Neural cell (in vitro differentiated cells): Measurements from ENCODE around the gene TRPM2. TPM values are rescaled to one million over a fixed set of nuclear protein-coding genes. Genes with fewer than 3 reads are reported as not detected.

Experiments used
- H2AFZ ChIP-seq: fragments of 200-600, 300-800 bp; sonication (generic), shearing (Covaris generic); 2 replicates; pipeline ENCODE4 v1.6.0; 2014; ENCODE audit warnings: low read depth, mild to moderate bottlenecking, antibody characterized with exemption, low read length, moderate library complexity
- H3F3A ChIP-seq: fragments of 200-600 bp; shearing (Covaris generic); 2 replicates; pipeline ENCODE4 v1.6.1; 2016; ENCODE audit warnings: mild to moderate bottlenecking, moderate library complexity, mixed read lengths, antibody characterized with exemption, low read length; ENCODE audit not compliant: insufficient read depth, poor library complexity, severe bottlenecking
- H3K27ac ChIP-seq: fragments of 200-600, 300-800 bp; sonication (generic), shearing (Covaris generic); 2 replicates; pipeline ENCODE4 v1.5.1; 2014; ENCODE audit warnings: mild to moderate bottlenecking, low read length, moderate library complexity
- H3K27me3 ChIP-seq: fragments of 300-800, 200-600 bp; sonication (generic), shearing (Covaris generic); 2 replicates; pipeline ENCODE4 v1.6.0; 2014; ENCODE audit warnings: mild to moderate bottlenecking, low read depth, low read length, moderate library complexity; ENCODE audit not compliant: insufficient read depth
- H3K36me3 ChIP-seq: fragments of 300-800, 200-600 bp; sonication (generic), shearing (Covaris generic); 2 replicates; pipeline ENCODE4 v1.5.1; 2014; ENCODE audit warnings: mild to moderate bottlenecking, antibody characterized with exemption, low read length, moderate library complexity; ENCODE audit not compliant: insufficient read depth
- H3K4me2 ChIP-seq: fragments of 300-800, 200-600 bp; sonication (generic), shearing (Covaris generic); 2 replicates; pipeline ENCODE4 v1.6.0; 2014; ENCODE audit warnings: mild to moderate bottlenecking, low read length
- H3K4me3 ChIP-seq: fragments of 300-800, 200-600 bp; sonication (generic), shearing (Covaris generic); 2 replicates; pipeline ENCODE4 v1.5.1; 2014; ENCODE audit warnings: mild to moderate bottlenecking, low read length, moderate library complexity
- H3K79me2 ChIP-seq: fragments of 200-600 bp; shearing (Covaris generic); replicated peaks from 2 replicates; pipeline ENCODE4 v1.6.0; 2014; ENCODE audit warnings: mild to moderate bottlenecking, low read length, moderate library complexity; ENCODE audit not compliant: insufficient read depth
- H3K9ac ChIP-seq: fragments of 300-800, 200-600 bp; sonication (generic), shearing (Covaris generic); 2 replicates; pipeline ENCODE4 v1.6.1; 2016; ENCODE audit warnings: mild to moderate bottlenecking, low read length, mixed read lengths
- H3K9me2 ChIP-seq: fragments of 200-600 bp; shearing (Covaris generic); 2 replicates; pipeline ENCODE4 v1.6.1; 2016; ENCODE audit warnings: mild to moderate bottlenecking, low read length, mixed read lengths; ENCODE audit not compliant: insufficient read depth
- H3K9me3 ChIP-seq: fragments of 200-600, 300-800 bp; sonication (generic), shearing (Covaris generic); 2 replicates; pipeline ENCODE4 v1.6.1; 2016; ENCODE audit warnings: mild to moderate bottlenecking, mixed run types, low read length, moderate library complexity, mixed read lengths
- H4K20me1 ChIP-seq: fragments of 200-600 bp; shearing (Covaris generic); 2 replicates; pipeline ENCODE4 v1.6.1; 2016; ENCODE audit warnings: mild to moderate bottlenecking, mixed run types; ENCODE audit not compliant: insufficient read depth
- EP300 ChIP-seq: fragments of 450-650 bp; conservative IDR thresholded peaks from 2 replicates; pipeline ENCODE4 v1.6.1; 2014; ENCODE audit warnings: antibody characterized with exemption, mild to moderate bottlenecking, moderate library complexity; ENCODE audit not compliant: poor library complexity, severe bottlenecking
- EZH2 ChIP-seq: fragments of 200-600, 300-800 bp; shearing (Covaris generic), sonication (generic); IDR thresholded peaks from 2 replicates; pipeline ENCODE4 v1.6.1; 2014; ENCODE audit warnings: antibody characterized with exemption, low read length, borderline replicate concordance, mild to moderate bottlenecking; ENCODE audit not compliant: insufficient read depth, poor library complexity, severe bottlenecking
- MXI1 ChIP-seq: fragments of 450-650 bp; conservative IDR thresholded peaks from 2 replicates; pipeline ENCODE4 v1.6.1; 2014; ENCODE audit warnings: antibody characterized with exemption, mild to moderate bottlenecking; ENCODE audit not compliant: poor library complexity, severe bottlenecking
- POLR2AphosphoS5 ChIP-seq: IDR thresholded peaks from 2 replicates; pipeline ENCODE4 v1.6.1; 2012
- RAD21 ChIP-seq: fragments of 450-650 bp; conservative IDR thresholded peaks from 2 replicates; pipeline ENCODE4 v1.6.1; 2014; ENCODE audit warnings: antibody characterized with exemption, mild to moderate bottlenecking, moderate library complexity
- SMC3 ChIP-seq: fragments of 450-650 bp; conservative IDR thresholded peaks from 2 replicates; pipeline ENCODE4 v1.6.1; 2014; ENCODE audit warnings: antibody characterized with exemption, mild to moderate bottlenecking, moderate library complexity; ENCODE audit not compliant: poor library complexity
- TAF1 ChIP-seq: IDR thresholded peaks from 2 replicates; pipeline ENCODE4 v1.6.1; 2012; ENCODE audit warnings: low read depth
- polyA plus RNA-seq: library from polyadenylated mRNA; depleted of rRNA; stranded (reverse); fragments of >200 nt; gene quantifications from 2 replicates; pipeline ENCODE4 v1.2.3, GENCODE V29; 2014
- TF ChIP-seq, protein P1 (sequence below): IDR thresholded peaks from 2 replicates; pipeline ENCODE4 v1.6.1; 2012; ENCODE audit warnings: borderline replicate concordance
- TF ChIP-seq, protein P2 (sequence below): fragments of 450-650 bp; IDR thresholded peaks from 2 replicates; pipeline ENCODE4 v1.5.1; 2014; ENCODE audit warnings: antibody characterized with exemption, mild to moderate bottlenecking, moderate library complexity; ENCODE audit not compliant: poor library complexity, severe bottlenecking

The TRPM2 gene
- polyA plus RNA-seq, 1 donor from 2014 or later, result 0.14 TPM

DNA sequence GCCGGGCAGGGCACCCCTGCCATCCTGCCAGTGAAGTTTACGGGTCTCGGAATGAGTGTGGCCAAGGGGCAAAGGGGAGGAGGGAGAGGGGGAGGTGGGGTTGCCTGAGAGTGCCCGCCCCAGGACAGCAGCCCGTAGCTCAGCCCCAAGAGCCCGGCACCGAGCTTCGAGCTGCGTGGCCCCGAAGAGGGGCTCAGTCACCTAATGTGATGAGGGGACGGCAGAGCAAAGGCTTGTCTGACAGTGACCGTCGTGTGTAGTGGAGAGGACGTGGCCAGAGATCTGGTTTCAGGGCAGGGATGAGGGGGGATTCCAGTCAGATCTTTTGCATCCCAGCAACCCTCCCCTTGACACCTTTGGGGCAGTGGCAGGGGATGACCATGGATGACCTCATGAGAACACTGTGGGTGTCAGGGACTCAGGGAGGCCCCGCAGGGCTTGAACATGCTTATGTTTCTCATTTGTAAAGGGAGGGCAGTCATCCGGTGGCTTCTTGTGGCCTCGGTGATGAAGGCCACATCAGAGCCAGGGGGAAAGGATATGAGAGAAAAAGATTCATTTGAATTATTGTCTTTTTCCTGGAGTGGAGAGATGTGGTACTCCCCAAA is 1.1 kb upstream of the TRPM2 start:
- H3F3A ChIP-seq, result no peaks in the 10 kb centered on the region

DNA sequence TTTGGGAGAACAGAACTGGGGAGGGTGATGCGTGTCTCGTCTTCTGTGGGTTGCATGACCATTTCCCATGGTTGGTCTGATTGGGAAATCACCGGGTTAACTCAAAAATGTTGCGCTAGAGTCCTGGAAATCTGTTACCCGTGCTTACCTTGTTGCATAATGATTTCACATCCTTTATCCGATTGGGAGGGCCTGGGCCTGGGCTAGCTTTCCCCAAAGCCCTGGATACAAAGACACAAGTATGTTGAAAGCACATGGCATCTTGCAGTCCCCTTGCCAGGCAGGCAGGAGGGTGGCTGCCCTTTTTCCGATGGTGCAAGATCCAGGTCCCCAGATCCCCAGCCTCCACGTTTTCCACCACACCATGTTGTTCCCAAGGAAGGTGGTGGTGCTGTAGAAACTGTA is 582 bp downstream of the TRPM2 start:
- H3K4me2 ChIP-seq, result no peak overlapping the region
- H3K27me3 ChIP-seq, result peaks cover 30% of the 10 kb centered on the region
- H3K9ac ChIP-seq, result no peak overlapping the region
- no peak overlapping the region for H3K4me3 ChIP-seq
- no peak overlapping the region for H3K27ac ChIP-seq
- H3K9me3 ChIP-seq, result no peaks in the 10 kb centered on the region
- TF ChIP-seq RAD21 (no peak), EP300 (no peak), EZH2 (no peak), TAF1 (no peak), POLR2AphosphoS5 (no peak), MXI1 (no peak), SMC3 (no peak)
- TF ChIP-seq, protein P1, sequence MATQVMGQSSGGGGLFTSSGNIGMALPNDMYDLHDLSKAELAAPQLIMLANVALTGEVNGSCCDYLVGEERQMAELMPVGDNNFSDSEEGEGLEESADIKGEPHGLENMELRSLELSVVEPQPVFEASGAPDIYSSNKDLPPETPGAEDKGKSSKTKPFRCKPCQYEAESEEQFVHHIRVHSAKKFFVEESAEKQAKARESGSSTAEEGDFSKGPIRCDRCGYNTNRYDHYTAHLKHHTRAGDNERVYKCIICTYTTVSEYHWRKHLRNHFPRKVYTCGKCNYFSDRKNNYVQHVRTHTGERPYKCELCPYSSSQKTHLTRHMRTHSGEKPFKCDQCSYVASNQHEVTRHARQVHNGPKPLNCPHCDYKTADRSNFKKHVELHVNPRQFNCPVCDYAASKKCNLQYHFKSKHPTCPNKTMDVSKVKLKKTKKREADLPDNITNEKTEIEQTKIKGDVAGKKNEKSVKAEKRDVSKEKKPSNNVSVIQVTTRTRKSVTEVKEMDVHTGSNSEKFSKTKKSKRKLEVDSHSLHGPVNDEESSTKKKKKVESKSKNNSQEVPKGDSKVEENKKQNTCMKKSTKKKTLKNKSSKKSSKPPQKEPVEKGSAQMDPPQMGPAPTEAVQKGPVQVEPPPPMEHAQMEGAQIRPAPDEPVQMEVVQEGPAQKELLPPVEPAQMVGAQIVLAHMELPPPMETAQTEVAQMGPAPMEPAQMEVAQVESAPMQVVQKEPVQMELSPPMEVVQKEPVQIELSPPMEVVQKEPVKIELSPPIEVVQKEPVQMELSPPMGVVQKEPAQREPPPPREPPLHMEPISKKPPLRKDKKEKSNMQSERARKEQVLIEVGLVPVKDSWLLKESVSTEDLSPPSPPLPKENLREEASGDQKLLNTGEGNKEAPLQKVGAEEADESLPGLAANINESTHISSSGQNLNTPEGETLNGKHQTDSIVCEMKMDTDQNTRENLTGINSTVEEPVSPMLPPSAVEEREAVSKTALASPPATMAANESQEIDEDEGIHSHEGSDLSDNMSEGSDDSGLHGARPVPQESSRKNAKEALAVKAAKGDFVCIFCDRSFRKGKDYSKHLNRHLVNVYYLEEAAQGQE, result no peak
- TF ChIP-seq, protein P2, sequence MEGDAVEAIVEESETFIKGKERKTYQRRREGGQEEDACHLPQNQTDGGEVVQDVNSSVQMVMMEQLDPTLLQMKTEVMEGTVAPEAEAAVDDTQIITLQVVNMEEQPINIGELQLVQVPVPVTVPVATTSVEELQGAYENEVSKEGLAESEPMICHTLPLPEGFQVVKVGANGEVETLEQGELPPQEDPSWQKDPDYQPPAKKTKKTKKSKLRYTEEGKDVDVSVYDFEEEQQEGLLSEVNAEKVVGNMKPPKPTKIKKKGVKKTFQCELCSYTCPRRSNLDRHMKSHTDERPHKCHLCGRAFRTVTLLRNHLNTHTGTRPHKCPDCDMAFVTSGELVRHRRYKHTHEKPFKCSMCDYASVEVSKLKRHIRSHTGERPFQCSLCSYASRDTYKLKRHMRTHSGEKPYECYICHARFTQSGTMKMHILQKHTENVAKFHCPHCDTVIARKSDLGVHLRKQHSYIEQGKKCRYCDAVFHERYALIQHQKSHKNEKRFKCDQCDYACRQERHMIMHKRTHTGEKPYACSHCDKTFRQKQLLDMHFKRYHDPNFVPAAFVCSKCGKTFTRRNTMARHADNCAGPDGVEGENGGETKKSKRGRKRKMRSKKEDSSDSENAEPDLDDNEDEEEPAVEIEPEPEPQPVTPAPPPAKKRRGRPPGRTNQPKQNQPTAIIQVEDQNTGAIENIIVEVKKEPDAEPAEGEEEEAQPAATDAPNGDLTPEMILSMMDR, result no peak
- H2AFZ ChIP-seq, result no peak overlapping the region
- no peaks in the 10 kb centered on the region for H3K36me3 ChIP-seq
- no peaks in the 10 kb centered on the region for H4K20me1 ChIP-seq
- no peaks in the 10 kb centered on the region for H3F3A ChIP-seq
- H3K9me2 ChIP-seq, result no peaks in the 10 kb centered on the region
- no peaks in the 10 kb centered on the region for H3K79me2 ChIP-seq

More for the DNA sequence above, 1.1 kb upstream of the TRPM2 start:
- Histone ChIP-seq H3K79me2 (no peaks in the 10 kb centered on the region), H2AFZ (no peak overlapping the region), H3K9ac (no peak overlapping the region), H3K36me3 (no peaks in the 10 kb centered on the region), H3K9me2 (no peaks in the 10 kb centered on the region), H3K4me2 (no peak overlapping the region), H3K4me3 (no peak overlapping the region), H3K27me3 (peaks cover 35% of the 10 kb centered on the region), H3K9me3 (no peaks in the 10 kb centered on the region), H3K27ac (no peak overlapping the region), H4K20me1 (no peaks in the 10 kb centered on the region)
- no peak for TF ChIP-seq EZH2
- no peak for TF ChIP-seq RAD21
- TF ChIP-seq TAF1, result no peak
- TF ChIP-seq, protein P1, result no peak
- TF ChIP-seq MXI1, result no peak
- TF ChIP-seq, protein P2, result no peak
- no peak for TF ChIP-seq POLR2AphosphoS5
- TF ChIP-seq EP300, result no peak
- no peak for TF ChIP-seq SMC3
